K562 (cell line): ENCODE measurements around the gene CMPK1. TPM values are rescaled to one million over a fixed set of nuclear protein-coding genes. Genes with fewer than 3 reads are reported as not detected.
A peak's percentile ranks its signal among the peaks of the same experiment; 100 is the strongest.

Experiments used
- CBFA2T3 ChIP-seq: fragments of 450-650 bp; IDR thresholded peaks from 2 replicates; pipeline ENCODE4 v1.6.1; 2017
- CBX3 ChIP-seq, 2 experiments: IDR thresholded peaks; 1 replicate in 1 of 2; 2 replicates in 1 of 2; pipeline ENCODE4 v1.6.1; 2012; ENCODE audit warnings: inconsistent platforms in 2 of 2, low read length in 2 of 2, borderline replicate concordance in 1 of 2, control low read depth in 1 of 2
- FOXK2 ChIP-seq, 2 experiments: fragments of 450-650 bp; IDR thresholded peaks in 1 of 2; conservative IDR thresholded peaks in 1 of 2; 2 replicates each; pipeline ENCODE4 v1.6.1; 2016; ENCODE audit warnings: low read depth in 2 of 2, mild to moderate bottlenecking in 1 of 2
- GTF2B ChIP-seq: IDR thresholded peaks from 2 replicates; pipeline ENCODE4 v1.6.1; 2011; ENCODE audit not compliant: insufficient read length; ENCODE audit errors: extremely low read depth
- HMG20B ChIP-seq: fragments of 250-450 bp; sonication (Bioruptor Pico); IDR thresholded peaks from 2 replicates; pipeline ENCODE4 v1.5.0; 2021; ENCODE audit warnings: mild to moderate bottlenecking
- HNRNPK ChIP-seq: fragments of 200-400 bp; formaldehyde crosslinking; IDR thresholded peaks from one replicate; pipeline ENCODE4 v1.6.1; 2018; ENCODE audit warnings: mild to moderate bottlenecking, low read depth, low read length; ENCODE audit not compliant: poor library complexity, severe bottlenecking
- NR2C1 ChIP-seq, 2 experiments: fragments of 450-650 bp; IDR thresholded peaks; 2 replicates each; pipeline ENCODE4 v1.6.1; 2017; ENCODE audit warnings: mild to moderate bottlenecking in 2 of 2, antibody characterized with exemption in 1 of 2, inconsistent platforms in 1 of 2, missing compliant biosample characterization in 1 of 2, missing genetic modification characterization in 1 of 2
- RBM17 ChIP-seq: fragments of 200-400 bp; formaldehyde crosslinking; IDR thresholded peaks from 2 replicates; pipeline ENCODE4 v1.6.1; 2017; ENCODE audit warnings: low read depth, mild to moderate bottlenecking, low read length, borderline replicate concordance
- SREBF2 ChIP-seq: sonication (generic); formaldehyde crosslinking; IDR thresholded peaks from 2 replicates; pipeline ENCODE4 v1.4.0; 2020; ENCODE audit warnings: mild to moderate bottlenecking, missing genetic modification reagents
- TEAD1 ChIP-seq, 2 experiments: fragments of 450-650 bp in 1 of 2; sonication (generic) in 1 of 2; formaldehyde crosslinking; IDR thresholded peaks; 2 replicates each; pipeline versions ENCODE4 v1.4.0 to v1.8.0; 2020 to 2022; ENCODE audit warnings: mild to moderate bottlenecking in 2 of 2, missing genetic modification reagents in 1 of 2
- XRCC5 ChIP-seq: fragments of 200-400 bp; formaldehyde crosslinking; IDR thresholded peaks from 2 replicates; pipeline ENCODE4 v1.6.1; 2017; ENCODE audit warnings: low read depth, mild to moderate bottlenecking, low read length
- YY1 ChIP-seq, 3 experiments: IDR thresholded peaks; 2 replicates each; pipeline ENCODE4 v1.6.1; 2011; ENCODE audit warnings: low read length in 2 of 3, mild to moderate bottlenecking in 2 of 3, moderate library complexity in 2 of 3, borderline replicate concordance in 1 of 3, control low read depth in 1 of 3, low read depth in 1 of 3; ENCODE audit not compliant: insufficient read depth in 3 of 3, insufficient replicate concordance in 2 of 3, control insufficient read depth in 1 of 3, insufficient read length in 1 of 3; ENCODE audit errors: extremely low read depth in 1 of 3
- ZEB2 ChIP-seq: fragments of 450-650 bp; IDR thresholded peaks from 2 replicates; pipeline ENCODE4 v1.6.1; 2016
- ZNF146 ChIP-seq: IDR thresholded peaks from one replicate; pipeline ENCODE4 v1.6.1; 2018; ENCODE audit warnings: missing compliant biosample characterization; ENCODE audit not compliant: unreplicated experiment
- ZNF24 ChIP-seq: fragments of 450-650 bp; IDR thresholded peaks from 2 replicates; pipeline ENCODE4 v1.6.1; 2016
- polyA plus RNA-seq, 8 experiments: library from polyadenylated mRNA; depleted of rRNA in 4 of 8; stranded (reverse) in 5 of 8; unstranded in 3 of 8; fragments of >200 nt; fragmentation: Nextera tagmentation in 2 of 8; fragmentation: Illumina TruSeq in 1 of 8; extraction: Ambion mirVana in 2 of 8; extraction: Trizol in 1 of 8; gene quantifications; 2 replicates each; pipeline versions ENCODE4 v1.2.1 to v1.2.3, GENCODE V29; 2011 to 2014; ENCODE audit warnings: inconsistent platforms in 1 of 8, missing spikeins in 1 of 8
- total RNA-seq, 7 experiments: library from RNA; depleted of rRNA in 6 of 7; stranded (reverse); fragments of >200 nt in 6 of 7; fragmentation: Illumina TruSeq in 2 of 7; extraction: Trizol in 2 of 7; gene quantifications; 2 replicates each; pipeline versions ENCODE4 v1.2.1 to v1.2.3, GENCODE V29; 2011 to 2021; ENCODE audit warnings: low replicate concordance in 1 of 7
- TF ChIP-seq, protein P1 (sequence below), 2 experiments: fragments of 450-650 bp; IDR thresholded peaks; 2 replicates each; pipeline ENCODE4 v1.6.1; 2016; ENCODE audit warnings: mild to moderate bottlenecking in 2 of 2, borderline replicate concordance in 1 of 2, low read depth in 1 of 2, moderate library complexity in 1 of 2
- TF ChIP-seq, protein P2 (sequence below): fragments of 250-450 bp; sonication (Bioruptor Pico); IDR thresholded peaks from 2 replicates; pipeline ENCODE4 v1.5.0; 2020; ENCODE audit warnings: mild to moderate bottlenecking, borderline replicate concordance

The CMPK1 gene
- total and polyA plus RNA-seq, 9 of the 15 experiments (the other 6 are each of a cell fraction or from before 2014, with no cell fraction given) = 54.5 to 197 (median 116) TPM

DNA sequence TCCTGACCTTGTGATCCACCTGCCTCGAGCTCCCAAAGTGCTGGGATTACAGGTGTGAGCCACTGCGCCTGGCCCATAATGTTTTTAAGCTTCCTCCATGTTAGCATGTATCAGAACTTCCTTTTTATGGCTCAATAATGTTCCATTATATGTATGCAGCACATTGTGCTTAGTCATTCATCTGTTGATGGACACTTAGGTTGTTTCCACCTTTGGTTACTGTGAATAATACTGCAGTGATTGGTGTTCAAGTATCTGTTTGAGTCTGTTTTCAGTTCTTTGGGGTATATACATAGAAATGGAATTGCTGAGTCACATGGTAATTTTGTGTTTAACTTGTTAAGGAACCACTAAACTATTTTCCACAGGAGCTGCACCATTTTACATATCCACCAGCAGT, 17.7 kb downstream of the CMPK1 start (continued):
- TF ChIP-seq XRCC5 = no peak
- TF ChIP-seq CBX3 (IDR thresholded peaks at IDR 0.05; ENCODE audit: borderline replicate concordance in 1 of 2, low read length in 2 of 2) = no peak
- TF ChIP-seq, protein P1, sequence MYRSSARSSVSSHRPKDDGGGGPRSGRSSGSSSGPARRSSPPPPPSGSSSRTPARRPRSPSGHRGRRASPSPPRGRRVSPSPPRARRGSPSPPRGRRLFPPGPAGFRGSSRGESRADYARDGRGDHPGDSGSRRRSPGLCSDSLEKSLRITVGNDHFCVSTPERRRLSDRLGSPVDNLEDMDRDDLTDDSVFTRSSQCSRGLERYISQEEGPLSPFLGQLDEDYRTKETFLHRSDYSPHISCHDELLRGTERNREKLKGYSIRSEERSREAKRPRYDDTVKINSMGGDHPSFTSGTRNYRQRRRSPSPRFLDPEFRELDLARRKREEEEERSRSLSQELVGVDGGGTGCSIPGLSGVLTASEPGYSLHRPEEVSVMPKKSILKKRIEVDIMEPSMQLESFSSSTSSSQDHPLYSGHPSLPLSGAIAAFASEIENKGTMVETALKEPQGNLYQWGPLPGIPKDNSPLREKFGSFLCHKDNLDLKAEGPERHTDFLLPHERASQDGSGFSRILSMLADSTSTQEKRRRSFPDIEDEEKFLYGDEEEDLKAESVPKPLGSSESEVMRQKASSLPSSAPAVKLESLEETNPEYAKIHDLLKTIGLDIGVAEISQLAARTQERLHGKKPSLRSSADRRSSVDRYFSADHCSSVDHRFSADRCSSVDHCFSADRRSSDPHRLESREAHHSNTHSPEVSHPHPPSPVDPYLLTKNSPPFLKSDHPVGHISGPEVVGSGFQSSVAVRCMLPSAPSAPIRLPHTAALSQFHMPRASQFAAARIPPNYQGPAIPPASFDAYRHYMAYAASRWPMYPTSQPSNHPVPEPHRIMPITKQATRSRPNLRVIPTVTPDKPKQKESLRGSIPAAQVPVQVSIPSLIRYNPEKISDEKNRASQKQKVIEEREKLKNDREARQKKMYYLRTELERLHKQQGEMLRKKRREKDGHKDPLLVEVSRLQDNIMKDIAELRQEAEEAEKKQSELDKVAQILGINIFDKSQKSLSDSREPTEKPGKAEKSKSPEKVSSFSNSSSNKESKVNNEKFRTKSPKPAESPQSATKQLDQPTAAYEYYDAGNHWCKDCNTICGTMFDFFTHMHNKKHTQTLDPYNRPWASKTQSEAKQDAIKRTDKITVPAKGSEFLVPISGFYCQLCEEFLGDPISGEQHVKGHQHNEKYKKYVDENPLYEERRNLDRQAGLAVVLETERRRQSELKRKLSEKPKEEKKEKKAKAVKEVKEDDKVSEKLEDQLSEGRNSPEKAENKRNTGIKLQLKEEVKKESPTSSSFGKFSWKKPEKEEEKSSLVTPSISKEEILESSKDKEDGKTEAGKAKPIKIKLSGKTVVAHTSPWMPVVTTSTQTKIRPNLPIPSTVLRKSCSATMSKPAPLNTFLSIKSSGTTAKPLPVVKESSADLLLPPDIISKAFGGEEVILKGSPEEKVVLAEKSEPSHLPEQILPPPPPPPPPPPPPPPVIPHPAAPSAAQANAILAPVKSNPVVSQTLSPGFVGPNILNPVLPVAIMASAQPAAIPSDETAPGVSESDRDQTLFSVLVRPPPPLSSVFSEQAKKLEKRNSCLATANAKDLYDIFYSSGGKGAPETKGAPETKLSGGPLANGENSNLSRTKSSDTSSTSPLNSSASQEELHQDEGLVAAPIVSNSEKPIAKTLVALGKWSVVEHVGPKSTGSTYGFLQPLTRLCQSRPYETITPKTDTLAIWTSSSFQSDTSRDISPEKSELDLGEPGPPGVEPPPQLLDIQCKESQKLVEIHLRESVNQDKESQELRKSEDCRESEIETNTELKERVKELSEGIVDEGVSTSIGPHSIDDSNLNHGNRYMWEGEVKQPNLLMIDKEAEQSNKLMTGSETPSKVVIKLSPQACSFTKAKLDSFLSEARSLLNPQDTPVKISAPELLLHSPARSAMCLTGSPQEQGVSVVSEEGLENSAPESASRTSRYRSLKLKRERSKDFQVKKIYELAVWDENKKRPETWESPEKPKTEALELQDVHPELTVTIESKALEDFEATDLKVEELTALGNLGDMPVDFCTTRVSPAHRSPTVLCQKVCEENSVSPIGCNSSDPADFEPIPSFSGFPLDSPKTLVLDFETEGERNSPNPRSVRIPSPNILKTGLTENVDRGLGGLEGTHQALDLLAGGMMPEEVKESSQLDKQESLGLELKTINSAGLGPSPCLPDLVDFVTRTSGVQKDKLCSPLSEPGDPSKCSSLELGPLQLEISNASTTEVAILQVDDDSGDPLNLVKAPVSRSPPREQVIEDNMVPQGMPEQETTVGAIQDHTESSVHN (IDR thresholded peaks at IDR 0.05; ENCODE audit: borderline replicate concordance in 1 of 2, low read depth in 1 of 2) = no peak
- TF ChIP-seq CBFA2T3 = 0 out of 2 replicates have a peak, but pooled peaks have one; percentile 7
- TF ChIP-seq RBM17 = no peak
- 0 out of 2 replicates have a peak, but pooled peaks have one; percentile 51 for TF ChIP-seq ZNF24
- no peak for TF ChIP-seq ZEB2
- TF ChIP-seq NR2C1 (IDR thresholded peaks at IDR 0.05) = no peak
- TF ChIP-seq NR2C1 (tag; IDR thresholded peaks at IDR 0.05) = no peak
- TF ChIP-seq HMG20B (CRISPR knock-in tag) = no peak
- no peak for TF ChIP-seq SREBF2 (CRISPR knock-in tag)
- no peak for TF ChIP-seq TEAD1 (CRISPR knock-in tag; IDR thresholded peaks at IDR 0.05)
- TF ChIP-seq HNRNPK = no peak
- TF ChIP-seq GTF2B = no peak
- TF ChIP-seq FOXK2 (conservative IDR thresholded peaks at IDR 0.05 in 1 of 2, IDR thresholded peaks at IDR 0.05 in 1 of 2; ENCODE audit: low read depth in 2 of 2) = no peak
- TF ChIP-seq, protein P2, sequence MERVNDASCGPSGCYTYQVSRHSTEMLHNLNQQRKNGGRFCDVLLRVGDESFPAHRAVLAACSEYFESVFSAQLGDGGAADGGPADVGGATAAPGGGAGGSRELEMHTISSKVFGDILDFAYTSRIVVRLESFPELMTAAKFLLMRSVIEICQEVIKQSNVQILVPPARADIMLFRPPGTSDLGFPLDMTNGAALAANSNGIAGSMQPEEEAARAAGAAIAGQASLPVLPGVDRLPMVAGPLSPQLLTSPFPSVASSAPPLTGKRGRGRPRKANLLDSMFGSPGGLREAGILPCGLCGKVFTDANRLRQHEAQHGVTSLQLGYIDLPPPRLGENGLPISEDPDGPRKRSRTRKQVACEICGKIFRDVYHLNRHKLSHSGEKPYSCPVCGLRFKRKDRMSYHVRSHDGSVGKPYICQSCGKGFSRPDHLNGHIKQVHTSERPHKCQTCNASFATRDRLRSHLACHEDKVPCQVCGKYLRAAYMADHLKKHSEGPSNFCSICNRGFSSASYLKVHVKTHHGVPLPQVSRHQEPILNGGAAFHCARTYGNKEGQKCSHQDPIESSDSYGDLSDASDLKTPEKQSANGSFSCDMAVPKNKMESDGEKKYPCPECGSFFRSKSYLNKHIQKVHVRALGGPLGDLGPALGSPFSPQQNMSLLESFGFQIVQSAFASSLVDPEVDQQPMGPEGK (CRISPR knock-in tag) = no peak
- TF ChIP-seq ZNF146 = peak; percentile 72
- TF ChIP-seq YY1 (IDR thresholded peaks at IDR 0.05; ENCODE audit: borderline replicate concordance in 1 of 3, control insufficient read depth in 1 of 3, extremely low read depth in 1 of 3, insufficient read depth in 3 of 3, insufficient read length in 1 of 3, insufficient replicate concordance in 2 of 3, low read depth in 1 of 3, low read length in 2 of 3) = no peak
